ENCODE data around the gene RUBCNL.

GRCh38 chr13:46295491-46296114, 91.4 kb downstream of the RUBCNL start:
- TF ChIP-seq REST (IDR thresholded peaks at IDR 0.05; ENCODE audit: low read depth, low read length) (no peak), RAD21 (IDR thresholded peaks at IDR 0.05; ENCODE audit: low read length) (no peak), RCOR1 (IDR thresholded peaks at IDR 0.05; ENCODE audit: low read length) (no peak), RFX5 (IDR thresholded peaks at IDR 0.05; ENCODE audit: low read length) (no peak), CTCF (IDR thresholded peaks at IDR 0.05) (no peak)
